Measurements from ENCODE around the gene BHLHE41.

The BHLHE41 gene

DNA sequence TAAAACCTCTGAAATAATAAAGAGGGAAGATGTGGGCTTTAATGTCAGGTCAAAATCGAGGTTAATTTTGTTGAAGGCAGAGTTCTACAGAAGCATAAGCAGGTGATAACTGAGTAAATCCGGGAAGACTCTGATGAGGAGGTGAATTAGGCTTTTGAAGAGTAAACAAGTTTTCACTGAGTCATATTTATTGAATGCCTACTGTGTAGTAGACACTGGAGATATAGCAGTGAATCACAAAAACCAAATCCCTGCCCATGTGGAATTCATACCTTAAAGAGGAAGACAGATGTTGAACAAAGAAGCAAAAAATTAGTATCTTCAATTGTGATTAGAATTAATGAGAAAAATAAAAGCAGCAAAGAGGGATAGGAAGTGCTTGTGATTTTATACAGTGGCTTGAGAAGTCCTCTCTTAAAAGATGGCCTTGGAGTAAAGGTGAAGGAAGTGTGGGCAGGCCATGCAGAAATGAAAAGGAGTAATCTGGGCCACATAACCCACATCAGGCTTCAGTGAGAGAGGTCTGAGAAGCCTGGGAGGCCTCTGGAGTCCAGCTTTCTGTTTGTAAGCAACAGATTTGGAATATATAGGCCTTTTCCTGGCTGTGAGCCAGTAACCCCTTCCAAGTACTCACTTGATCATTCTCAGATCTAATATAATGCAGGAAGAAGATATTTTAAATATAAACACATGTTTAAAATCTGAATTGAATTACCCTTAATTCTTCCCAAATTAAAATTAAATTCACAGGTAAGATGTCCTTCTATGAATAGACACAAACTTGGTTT is 46.7 kb downstream of the BHLHE41 start:
- DNase-seq (ENCODE audit: low read depth): no peak
